CD4-positive, alpha-beta T cell (primary cell): Measurements from ENCODE around the gene PIM2. TPM values are rescaled to one million over a fixed set of nuclear protein-coding genes. Genes with fewer than 3 reads are reported as not detected.

Source experiments
- ATAC-seq: fragments of 200-7000 bp; cut with Tn5 transposase; one replicate; pipeline ENCODE4 v1.10.0; 2022; ENCODE audit warnings: mild to moderate bottlenecking; ENCODE audit not compliant: poor library complexity
- CTCF ChIA-PET: fragments of 350-600 bp; sonication (Branson Sonifier 250); formaldehyde crosslinking; loops from one replicate; lab custom pipeline; 2021; ENCODE audit warnings: antibody characterized with exemption, inconsistent platforms; lab: Charles Lee
- POLR2A ChIA-PET: fragments of 350-600 bp; sonication (Branson Sonifier 250); formaldehyde crosslinking; loops from one replicate; lab custom pipeline; 2021; ENCODE audit warnings: antibody characterized with exemption, inconsistent platforms; lab: Charles Lee
- DNase-seq, 14 experiments: peaks; one replicate each; pipeline ENCODE4 v3.0.0-alpha.2; 2013 to 2020; ENCODE audit warnings: mixed read lengths in 2 of 14
- H3K27ac ChIP-seq, 2 donors: one replicate each; pipeline versions ENCODE4 v1.5.1 to v1.7.0; 2013; ENCODE audit warnings: low read length in 2 of 2, low read depth in 1 of 2, mild to moderate bottlenecking in 1 of 2
- H3K27me3 ChIP-seq, 2 experiments: 1 replicate in 1 of 2; 2 replicates in 1 of 2; pipeline versions ENCODE4 v1.6.1 to v1.7.0; 2013; ENCODE audit warnings: low read length in 2 of 2, control low read depth in 1 of 2, mild to moderate bottlenecking in 1 of 2, moderate library complexity in 1 of 2; ENCODE audit not compliant: insufficient read depth in 2 of 2, control insufficient read depth in 1 of 2
- H3K36me3 ChIP-seq: one replicate; pipeline ENCODE4 v1.6.1; 2013; ENCODE audit warnings: low read length, control low read depth; ENCODE audit not compliant: insufficient read depth
- H3K4me1 ChIP-seq: one replicate; pipeline ENCODE4 v1.6.1; 2013; ENCODE audit warnings: low read length, control low read depth; ENCODE audit not compliant: insufficient read depth
- H3K4me3 ChIP-seq: one replicate; pipeline ENCODE4 v1.5.1; 2013; ENCODE audit warnings: mild to moderate bottlenecking, low read length, moderate library complexity
- H3K9me3 ChIP-seq, 2 experiments: 1 replicate in 1 of 2; 2 replicates in 1 of 2; pipeline versions ENCODE4 v1.6.1 to v1.7.0; 2013; ENCODE audit warnings: low read length in 2 of 2, mild to moderate bottlenecking in 2 of 2, control low read depth in 1 of 2, moderate library complexity in 1 of 2; ENCODE audit not compliant: control insufficient read depth in 1 of 2, insufficient read depth in 1 of 2
- H3K27ac Mint-ChIP-seq: one replicate; pipeline ENCODE4 v1.8.0; 2020; ENCODE audit warnings: mixed read lengths
- H3K27me3 Mint-ChIP-seq: one replicate; pipeline ENCODE4 v1.8.0; 2021; ENCODE audit warnings: mixed read lengths
- H3K36me3 Mint-ChIP-seq: one replicate; pipeline ENCODE4 v1.8.0; 2021; ENCODE audit warnings: low read depth, mixed read lengths
- H3K4me1 Mint-ChIP-seq: one replicate; pipeline ENCODE4 v1.8.0; 2021; ENCODE audit warnings: low read depth, mixed read lengths
- H3K4me3 Mint-ChIP-seq: one replicate; pipeline ENCODE4 v1.8.0; 2020; ENCODE audit warnings: mild to moderate bottlenecking, mixed read lengths
- H3K9me3 Mint-ChIP-seq: one replicate; pipeline ENCODE4 v1.8.0; 2020; ENCODE audit warnings: mixed read lengths
- intact Hi-C, 2 experiments: fragments of 100-400 bp; cut with DNase I in 1 of 2; cut with micrococcal nuclease in 1 of 2; formaldehyde crosslinking; loops; one replicate each; pipeline versions ENCODE4 v1.15.1 to v1.9.0; 2023 to 2025; cut with DNase I, micrococcal nuclease
- total RNA-seq, 174 experiments: library from RNA in 2 of 174; stranded (reverse) in 2 of 174; gene quantifications; one replicate each; pipeline ENCODE4 v1.2.3 and lab custom pipeline; 2021 to 2026
- TF ChIP-seq, protein P1 (sequence below): fragments of 200-600 bp; IDR thresholded peaks from one replicate; pipeline ENCODE4 v1.8.0; 2022; ENCODE audit warnings: antibody characterized with exemption, mild to moderate bottlenecking

PIM2 gene
- total RNA-seq, 2 experiments from 2014 or later, result 212 to 225 TPM

DNA sequence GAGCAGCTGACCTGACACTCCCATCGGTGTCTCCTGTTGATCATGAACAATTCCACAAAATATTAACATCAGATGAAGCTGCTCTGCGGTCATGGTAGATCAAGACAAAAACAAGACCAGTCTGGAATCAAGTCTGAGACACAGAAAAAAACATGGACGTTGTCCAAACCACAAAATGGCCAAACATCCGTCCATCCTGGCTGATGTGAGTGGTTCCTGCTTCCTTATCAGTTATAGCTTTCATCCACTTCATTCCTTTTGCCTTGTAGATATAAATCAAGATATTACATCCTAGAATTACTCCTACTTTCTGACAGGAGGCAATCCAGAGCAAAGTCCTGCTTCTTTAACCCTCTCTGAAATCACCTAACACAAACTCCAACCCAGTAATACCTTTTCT is 54.6 kb downstream of the PIM2 start:
- H3K27ac Mint-ChIP-seq, result no peak overlapping the region
- peaks cover 7% of the 10 kb centered on the region for H3K27me3 Mint-ChIP-seq
- no peaks in the 10 kb centered on the region for H3K9me3 Mint-ChIP-seq
- ChIA-PET POLR2A (no interaction called here), CTCF (no interaction called here)
- Histone ChIP-seq H3K4me1 (no peaks in the 10 kb centered on the region), H3K36me3 (no peaks in the 10 kb centered on the region), H3K27me3 (no peaks in the 10 kb centered on the region), H3K9me3 (no peaks in the 10 kb centered on the region), H3K27ac (no peak overlapping the region), H3K4me3 (no peak overlapping the region)
- H3K36me3 Mint-ChIP-seq, result no peaks in the 10 kb centered on the region
- TF ChIP-seq, protein P1, sequence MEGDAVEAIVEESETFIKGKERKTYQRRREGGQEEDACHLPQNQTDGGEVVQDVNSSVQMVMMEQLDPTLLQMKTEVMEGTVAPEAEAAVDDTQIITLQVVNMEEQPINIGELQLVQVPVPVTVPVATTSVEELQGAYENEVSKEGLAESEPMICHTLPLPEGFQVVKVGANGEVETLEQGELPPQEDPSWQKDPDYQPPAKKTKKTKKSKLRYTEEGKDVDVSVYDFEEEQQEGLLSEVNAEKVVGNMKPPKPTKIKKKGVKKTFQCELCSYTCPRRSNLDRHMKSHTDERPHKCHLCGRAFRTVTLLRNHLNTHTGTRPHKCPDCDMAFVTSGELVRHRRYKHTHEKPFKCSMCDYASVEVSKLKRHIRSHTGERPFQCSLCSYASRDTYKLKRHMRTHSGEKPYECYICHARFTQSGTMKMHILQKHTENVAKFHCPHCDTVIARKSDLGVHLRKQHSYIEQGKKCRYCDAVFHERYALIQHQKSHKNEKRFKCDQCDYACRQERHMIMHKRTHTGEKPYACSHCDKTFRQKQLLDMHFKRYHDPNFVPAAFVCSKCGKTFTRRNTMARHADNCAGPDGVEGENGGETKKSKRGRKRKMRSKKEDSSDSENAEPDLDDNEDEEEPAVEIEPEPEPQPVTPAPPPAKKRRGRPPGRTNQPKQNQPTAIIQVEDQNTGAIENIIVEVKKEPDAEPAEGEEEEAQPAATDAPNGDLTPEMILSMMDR, result no peak
- no peak for DNase-seq
- intact Hi-C loops, result no loop called here
- H3K4me1 Mint-ChIP-seq, result no peaks in the 10 kb centered on the region
- no peak for ATAC-seq
- no peak overlapping the region for H3K4me3 Mint-ChIP-seq

Other genes starting within 250 kb of the PIM2 start
- gene WAS, start 235.2 kb downstream of the PIM2 start, total RNA-seq, result 10 to 100 TPM; 63.7 to 67.4 TPM
- gene SUV39H1, start 222.3 kb downstream of the PIM2 start, total RNA-seq, result 1 to 10 TPM; 7.7 to 8.4 TPM
- not detected for gene GLOD5, start 157.3 kb downstream of the PIM2 start, total RNA-seq
- not detected for gene GATA1, start 132.4 kb downstream of the PIM2 start, total RNA-seq
- 10 to 100 TPM; 95.2 to 95.7 TPM for gene HDAC6, start 117.0 kb downstream of the PIM2 start, total RNA-seq
- gene ERAS, start 92.5 kb downstream of the PIM2 start, total RNA-seq, result not detected
- 1 to 10 TPM; 3.5 to 4.9 TPM for gene PCSK1N, start 83.4 kb downstream of the PIM2 start, total RNA-seq
- 10 to 100 TPM; 40.0 to 40.3 TPM for gene TIMM17B, start 21.3 kb downstream of the PIM2 start, total RNA-seq
- 10 to 100 TPM; 73.0 to 76.6 TPM for gene PQBP1, start 21.1 kb downstream of the PIM2 start, total RNA-seq
- gene SLC35A2, start 7.4 kb downstream of the PIM2 start, total RNA-seq, result 10 to 100 TPM; 19.1 to 21.8 TPM
- gene OTUD5, start 38.6 kb upstream of the PIM2 start, total RNA-seq, result 10 to 100 TPM; 81.3 to 92.1 TPM
- 1 to 10 TPM; 1.5 to 2.7 TPM for gene KCND1, start 52.8 kb upstream of the PIM2 start, total RNA-seq
- 100 to 1,000 TPM; 100 to 101 TPM for gene GRIPAP1, start 83.2 kb upstream of the PIM2 start, total RNA-seq
- gene TFE3, start 124.3 kb upstream of the PIM2 start, total RNA-seq, result 10 to 100 TPM; 38.6 to 40.9 TPM
- 10 to 100 TPM; 11.5 to 12.2 TPM for gene CCDC120, start 140.0 kb upstream of the PIM2 start, total RNA-seq
- 10 to 100 TPM; 17.1 to 21.0 TPM for gene PRAF2, start 155.0 kb upstream of the PIM2 start, total RNA-seq
- 10 to 100 TPM; 74.8 to 78.7 TPM for gene WDR45, start 160.9 kb upstream of the PIM2 start, total RNA-seq
- 1 to 10 TPM; 8.9 to 9.6 TPM for gene GPKOW, start 204.7 kb upstream of the PIM2 start, total RNA-seq
- gene MAGIX, start 243.7 kb upstream of the PIM2 start, total RNA-seq, result under 1 TPM; 0.89 to 0.93 TPM